ENCODE measurements around the gene ZNF211.

ZNF211 gene

GRCh38 chr19:57656346-57656745 is 23.4 kb downstream of the ZNF211 start:
- no peak for DNase-seq

- DNase-seq, result peak; percentile 34 to 68
These were observed 31.5 kb downstream of the ZNF211 start for GRCh38 chr19:57664269-57665127.

DNA sequence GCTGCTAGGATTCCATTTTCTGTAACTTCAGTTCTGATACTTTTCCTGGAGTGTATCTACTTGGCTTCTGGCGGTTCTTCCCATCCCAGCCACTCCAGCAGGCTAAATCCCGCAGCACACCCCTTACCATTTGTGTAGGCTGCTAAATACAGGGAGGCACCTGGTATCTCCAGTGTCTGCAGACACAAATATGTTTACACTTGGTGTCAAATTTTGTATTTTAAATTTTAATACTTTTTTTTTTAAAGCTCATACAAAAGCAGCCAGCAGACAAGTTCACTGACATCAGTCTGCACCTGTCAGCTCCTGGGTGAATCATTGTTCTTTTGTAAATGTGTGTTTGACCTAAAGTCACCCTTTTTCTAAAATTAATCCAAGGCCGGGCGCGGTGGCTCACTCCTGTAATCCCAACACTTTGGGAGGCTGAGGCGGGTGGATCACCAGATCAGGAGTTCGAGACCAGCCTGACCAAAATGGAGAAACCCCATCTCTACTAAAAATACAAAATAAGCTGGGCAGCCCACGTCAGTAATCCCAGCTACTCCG is 32.4 kb downstream of the ZNF211 start:
- DNase-seq, result no peak

- DNase-seq, result no peak
These were observed 34.3 kb downstream of the ZNF211 start for GRCh38 chr19:57667228-57667627.

GRCh38 chr19:57668635-57669034 is 35.7 kb downstream of the ZNF211 start, which contains the start of gene ZSCAN4:
Gene ZSCAN4, plus strand, starts transcription at chr19:57668935. Its CDS starts 7,211 bp downstream, at chr19:57676146.
- no peak for DNase-seq

GRCh38 chr19:57671124-57671895 is 38.3 kb downstream of the ZNF211 start:
- DNase-seq, result no peak

DNA sequence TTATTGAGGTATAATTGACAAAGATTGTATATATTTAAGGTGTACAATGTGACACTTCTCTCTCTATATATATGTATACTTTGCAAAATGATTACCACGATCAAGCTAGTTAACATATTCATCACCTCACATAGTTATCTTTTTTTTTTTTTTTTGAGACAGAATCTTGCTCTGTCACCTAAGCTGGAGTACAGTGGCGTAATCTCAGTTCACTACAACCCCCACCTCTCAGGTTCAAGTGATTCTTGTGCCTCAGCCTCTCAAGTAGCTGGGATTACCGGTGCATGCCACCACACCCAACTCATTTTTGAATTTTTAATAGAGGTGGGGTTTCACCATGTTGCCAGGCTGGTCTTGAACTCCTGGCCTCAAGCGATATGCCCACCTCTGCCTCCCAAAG is 39.5 kb downstream of the ZNF211 start:
- no peak for DNase-seq

DNA sequence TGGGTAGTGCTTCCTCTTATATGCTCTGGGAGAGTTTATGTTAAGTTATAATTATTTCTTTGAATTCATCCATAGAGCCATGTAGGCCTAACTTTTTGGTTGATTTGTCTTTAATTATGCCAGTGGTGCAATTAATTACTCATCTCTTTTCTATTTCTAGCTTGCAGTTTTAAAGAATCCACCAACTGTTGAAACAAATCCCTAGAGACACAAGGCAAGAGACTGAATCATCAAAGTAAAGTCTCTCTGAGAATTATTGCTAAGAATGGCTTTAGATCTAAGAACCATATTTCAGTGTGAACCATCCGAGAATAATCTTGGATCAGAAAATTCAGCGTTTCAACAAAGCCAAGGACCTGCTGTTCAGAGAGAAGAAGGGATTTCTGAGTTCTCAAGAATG is 42.9 kb downstream of the ZNF211 start:
- DNase-seq, result no peak

DNA sequence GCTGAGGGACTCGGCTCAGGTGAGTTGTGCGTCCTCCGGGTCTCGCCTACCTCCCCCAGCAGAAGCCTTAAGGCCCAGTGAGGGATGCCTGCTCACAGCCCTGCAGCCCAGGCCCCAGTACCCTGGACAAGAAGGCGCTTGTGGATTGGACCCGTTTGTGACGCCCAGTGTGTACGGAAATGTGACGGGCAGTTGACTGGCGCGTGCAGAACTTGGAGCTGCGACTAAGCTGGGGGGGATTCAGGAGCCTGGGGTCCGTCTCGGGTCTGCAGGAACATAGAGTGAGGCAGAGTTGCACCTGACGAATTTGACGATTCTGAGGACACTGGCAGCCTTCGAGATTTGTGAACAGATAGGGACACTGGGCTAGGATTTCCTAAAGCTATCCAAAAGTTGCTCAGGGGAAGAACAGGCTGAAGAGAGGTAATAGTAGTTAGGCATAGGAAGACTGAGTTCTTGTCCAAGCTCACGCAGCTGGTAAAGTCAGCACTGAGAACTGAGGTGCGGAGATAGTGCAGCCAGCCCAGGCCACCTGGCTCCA is 49.3 kb downstream of the ZNF211 start:
- DNase-seq, result no peak

GRCh38 chr19:57686727-57687126 is 53.8 kb downstream of the ZNF211 start:
- DNase-seq, result no peak

DNA sequence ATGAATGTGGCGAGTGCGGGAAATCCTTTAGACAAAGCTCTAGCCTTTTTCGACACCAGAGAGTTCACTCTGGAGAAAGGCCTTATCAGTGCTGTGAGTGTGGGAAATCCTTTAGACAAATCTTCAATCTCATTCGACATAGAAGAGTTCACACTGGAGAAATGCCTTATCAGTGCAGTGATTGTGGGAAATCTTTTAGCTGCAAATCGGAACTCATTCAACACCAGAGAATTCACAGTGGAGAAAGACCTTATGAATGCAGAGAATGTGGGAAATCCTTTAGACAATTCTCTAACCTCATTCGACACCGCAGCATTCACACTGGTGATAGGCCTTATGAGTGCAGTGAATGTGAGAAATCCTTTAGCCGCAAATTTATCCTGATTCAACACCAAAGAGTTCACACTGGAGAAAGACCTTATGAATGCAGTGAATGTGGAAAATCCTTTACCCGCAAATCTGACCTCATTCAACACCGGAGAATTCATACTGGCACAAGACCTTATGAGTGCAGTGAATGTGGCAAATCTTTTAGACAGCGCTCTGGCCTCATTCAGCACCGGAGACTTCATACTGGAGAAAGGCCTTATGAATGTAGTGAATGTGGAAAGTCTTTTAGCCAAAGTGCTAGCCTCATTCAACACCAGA is 54.5 kb downstream of the ZNF211 start:
- no peak for DNase-seq

- DNase-seq, result no peak
These were observed 55.2 kb downstream of the ZNF211 start for GRCh38 chr19:57688011-57688763.

- DNase-seq, result no peak
These were observed 56.8 kb downstream of the ZNF211 start for GRCh38 chr19:57689750-57690149.

All from NCI-H524 (cell line).